ENCODE results near the gene ABCB9.

ABCB9 gene

DNA sequence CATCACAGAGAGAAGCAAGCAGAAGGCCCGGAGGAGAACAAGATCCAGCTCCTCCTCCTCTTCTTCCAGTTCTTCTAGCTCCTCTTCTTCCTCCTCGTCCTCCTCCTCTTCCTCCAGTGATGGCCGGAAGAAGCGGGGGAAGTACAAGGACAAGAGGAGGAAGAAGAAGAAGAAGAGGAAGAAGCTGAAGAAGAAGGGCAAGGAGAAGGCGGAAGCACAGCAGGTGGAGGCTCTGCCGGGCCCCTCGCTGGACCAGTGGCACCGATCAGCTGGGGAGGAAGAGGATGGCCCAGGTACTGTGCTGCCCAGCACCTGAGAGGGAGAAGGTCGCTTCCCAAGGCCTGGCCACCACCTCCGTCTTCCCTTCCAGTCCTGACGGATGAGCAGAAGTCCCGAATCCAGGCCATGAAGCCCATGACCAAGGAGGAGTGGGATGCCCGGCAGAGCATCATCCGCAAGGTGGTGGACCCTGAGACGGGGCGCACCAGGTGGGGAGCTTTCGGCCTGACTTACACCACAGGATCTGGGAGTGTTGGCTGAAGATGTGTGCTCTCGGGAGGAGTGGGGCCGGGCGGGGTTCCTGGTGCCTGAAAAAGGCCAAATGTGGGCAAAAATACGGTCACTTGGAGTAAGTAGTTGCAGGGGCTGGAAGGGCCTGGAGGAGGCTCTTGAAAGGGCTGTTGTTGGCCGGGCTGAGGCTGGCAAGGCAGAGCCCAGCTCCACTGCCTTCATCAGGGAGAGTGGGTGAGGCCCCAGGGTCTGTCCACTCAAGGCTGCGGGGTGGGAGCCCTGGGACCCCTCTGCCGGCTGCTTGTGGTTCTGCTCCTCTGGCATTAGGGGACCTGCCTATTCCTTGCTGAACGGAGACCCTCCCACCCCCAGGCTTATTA is 15.6 kb upstream of the ABCB9 start:
- DNase-seq (ENCODE audit: low read depth), result no peak

- DNase-seq (ENCODE audit: low read depth), result peak; percentile 20
Measured at GRCh38 chr12:122981036-122981471, 14.8 kb upstream of the ABCB9 start.

DNA sequence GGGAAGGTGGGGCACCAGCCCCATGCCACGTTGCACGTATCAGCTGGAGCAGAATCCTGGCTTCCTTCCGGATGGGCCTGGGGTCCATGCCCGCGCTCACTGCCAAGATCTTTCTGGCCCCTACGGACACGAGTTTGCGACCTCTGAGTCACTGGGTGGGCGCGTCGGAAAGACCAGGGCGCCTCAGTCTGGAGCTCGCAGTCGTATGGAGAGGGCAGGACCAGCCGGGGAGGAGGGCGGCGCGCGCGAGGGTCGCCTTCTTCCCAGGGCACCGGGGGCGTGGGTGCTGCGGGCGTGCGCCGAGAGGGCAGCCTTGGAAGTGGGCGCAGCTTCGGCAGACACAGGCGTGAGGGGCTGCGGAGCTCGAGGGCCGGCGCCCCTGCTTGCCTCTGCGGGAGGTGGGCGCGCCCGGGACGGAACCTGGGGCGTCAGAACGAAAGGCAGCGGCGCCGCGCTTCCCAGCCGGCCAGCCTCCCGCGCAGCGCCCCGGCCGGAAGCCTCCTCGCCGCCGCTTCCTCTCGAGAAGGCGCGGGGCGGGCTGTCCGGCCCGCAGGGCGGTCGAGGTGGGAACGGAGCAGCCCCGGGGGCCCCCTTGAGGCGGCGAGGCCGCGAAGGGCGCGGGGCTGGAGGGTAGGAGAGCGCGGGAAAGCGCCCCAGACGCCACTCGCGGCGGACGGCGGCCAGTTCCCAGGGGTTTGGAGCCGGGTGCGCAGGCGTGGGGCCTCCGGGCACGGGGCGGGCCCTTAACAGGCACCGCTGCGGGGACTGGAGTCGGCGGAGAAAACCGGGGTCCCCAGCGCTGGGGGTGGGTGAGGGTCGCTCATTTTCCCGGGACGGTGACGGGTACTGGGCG is 14.1 kb upstream of the ABCB9 start, which contains the start of gene ARL6IP4:
ARL6IP4 (plus strand) TSS at position 499 of the 853 bp plus-strand sequence. CDS start 459 bp downstream, outside the sequence.
- peak; percentile 54 for DNase-seq (ENCODE audit: low read depth)

- no peak for DNase-seq (ENCODE audit: low read depth)
Measured at GRCh38 chr12:122979908-122980182, 13.6 kb upstream of the ABCB9 start.

DNA sequence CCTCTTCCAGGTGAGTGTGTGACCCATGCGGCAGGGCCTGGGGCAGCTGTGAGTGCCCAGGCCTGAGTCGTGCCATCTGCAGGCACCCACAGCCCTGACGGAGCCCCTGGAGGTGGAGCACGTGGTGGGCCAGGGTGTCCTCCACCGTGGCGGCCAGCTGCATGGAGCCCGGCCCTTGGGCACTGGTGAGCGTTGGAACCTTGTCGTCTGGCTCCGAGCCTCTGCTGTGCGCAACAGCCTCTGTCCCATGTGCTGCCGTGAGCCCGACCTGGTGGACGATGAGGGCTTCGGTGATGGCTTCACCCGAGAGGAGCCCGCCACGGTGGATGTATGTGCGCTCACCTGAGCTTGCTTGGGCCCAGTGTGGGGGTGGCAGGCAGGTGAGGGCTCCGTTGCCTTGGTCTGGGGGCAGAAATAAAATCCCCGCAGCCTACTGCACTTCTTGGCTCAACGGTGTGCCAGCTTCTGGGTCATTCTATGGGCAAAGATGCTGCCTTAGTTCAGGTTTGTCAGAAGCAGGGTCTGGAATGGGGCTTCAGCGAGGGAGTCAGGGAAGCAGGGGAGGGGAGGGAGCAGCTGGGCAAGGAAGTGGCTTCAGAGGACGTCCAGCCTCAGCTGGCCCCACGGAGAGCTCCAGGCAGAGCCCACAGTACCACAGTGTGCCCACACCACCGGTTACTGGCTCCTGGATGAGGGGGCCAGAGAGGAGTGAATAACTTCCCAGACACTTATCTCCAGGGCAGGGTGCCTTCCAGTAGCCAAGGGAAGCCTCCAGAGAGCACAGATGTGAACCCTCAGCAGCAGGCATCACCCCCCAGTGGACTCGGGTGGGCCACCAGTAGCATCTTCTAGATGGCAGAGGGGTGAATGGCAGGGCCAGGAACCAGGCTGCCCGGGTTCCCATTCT is 13.0 kb upstream of the ABCB9 start:
- no peak for DNase-seq (ENCODE audit: low read depth)

GRCh38 chr12:122978507-122978955 is 12.3 kb upstream of the ABCB9 start:
- no peak for DNase-seq (ENCODE audit: low read depth)

DNA sequence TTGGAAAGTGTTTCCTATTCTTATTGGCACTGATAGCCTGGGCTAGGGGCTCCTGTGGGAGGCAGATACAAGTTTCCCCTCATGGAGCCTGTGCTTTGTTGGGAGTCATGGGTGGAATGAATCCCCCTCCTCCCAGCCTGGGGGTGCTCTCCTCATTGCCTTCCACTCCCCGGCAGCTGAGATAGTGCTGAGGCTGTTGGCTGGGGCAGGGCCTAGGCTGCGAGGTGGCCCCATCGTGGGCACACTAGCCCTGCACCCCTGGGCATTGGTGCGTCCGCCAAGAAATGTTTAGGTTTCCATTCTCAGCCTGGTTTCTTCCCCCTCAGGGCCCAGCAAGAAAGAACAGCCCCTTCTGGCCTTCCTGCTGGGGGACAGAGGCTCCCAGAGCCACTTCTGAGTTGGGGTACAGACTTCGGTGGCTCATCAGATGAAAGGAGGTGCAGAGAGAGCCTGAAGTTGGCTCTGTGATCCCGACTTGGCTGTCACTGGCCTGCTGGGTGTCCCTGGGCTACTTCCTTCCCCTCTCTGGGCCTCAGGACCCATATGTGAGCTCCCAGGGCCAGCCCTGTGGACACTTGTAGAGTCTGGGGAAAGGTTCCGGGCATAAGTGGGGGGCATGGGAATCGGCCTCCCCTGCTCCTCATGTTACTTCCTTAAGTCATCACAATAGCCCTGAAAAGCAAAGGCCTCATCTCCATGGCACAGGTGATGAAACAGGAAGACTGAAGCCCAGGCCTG is 11.6 kb upstream of the ABCB9 start:
- no peak for DNase-seq (ENCODE audit: low read depth)

DNA sequence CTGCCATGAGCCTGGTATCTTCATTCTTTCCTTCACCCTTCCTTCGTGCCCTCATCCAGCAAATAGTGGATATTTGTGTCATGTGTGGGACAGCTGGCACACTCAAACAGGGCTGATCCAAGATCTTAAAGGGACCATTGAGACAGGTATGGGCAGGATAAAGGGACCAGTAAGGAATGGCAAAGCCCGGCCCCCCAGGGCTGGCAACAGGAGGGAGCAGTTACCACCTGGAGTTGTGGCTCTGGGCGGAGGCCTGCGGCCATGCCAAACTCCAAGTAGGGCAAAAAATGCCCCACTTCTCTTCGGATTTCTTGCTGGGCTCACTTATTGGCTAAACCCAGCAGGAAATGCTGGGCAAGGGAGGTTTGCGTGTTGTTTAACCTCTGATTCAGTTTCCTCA is 10.9 kb upstream of the ABCB9 start:
- DNase-seq (ENCODE audit: low read depth), result no peak

DNA sequence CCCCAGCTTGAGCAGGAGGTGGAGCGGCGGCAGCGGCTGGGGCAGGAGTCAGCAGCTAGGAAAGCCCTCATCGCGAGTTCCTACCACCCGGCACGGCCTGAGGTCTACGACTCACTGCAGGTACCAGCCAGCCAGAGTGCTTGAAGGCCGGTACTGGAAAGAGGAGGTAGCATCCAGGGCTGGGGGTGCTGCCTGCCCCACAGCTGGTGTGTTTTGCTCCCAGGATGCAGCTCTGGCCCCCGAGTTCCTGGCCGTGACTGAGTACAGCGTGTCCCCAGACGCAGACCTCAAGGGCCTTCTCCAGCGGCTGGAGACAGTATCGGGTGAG is 10.3 kb upstream of the ABCB9 start:
- DNase-seq (ENCODE audit: low read depth), result no peak

GRCh38 chr12:122975790-122976647 is 9.8 kb upstream of the ABCB9 start:
- no peak for DNase-seq (ENCODE audit: low read depth)

GRCh38 chr12:122974892-122975789 is 8.9 kb upstream of the ABCB9 start, which contains the start of gene OGFOD2:
OGFOD2 (plus strand) TSS chr12:122975244; CDS start chr12:122975252, 8 bp downstream.
- peak; percentile 88 for DNase-seq (ENCODE audit: low read depth)

- peak; percentile 97 for DNase-seq (ENCODE audit: low read depth)
Measured at GRCh38 chr12:122974274-122974891, 8.1 kb upstream of the ABCB9 start.

DNA sequence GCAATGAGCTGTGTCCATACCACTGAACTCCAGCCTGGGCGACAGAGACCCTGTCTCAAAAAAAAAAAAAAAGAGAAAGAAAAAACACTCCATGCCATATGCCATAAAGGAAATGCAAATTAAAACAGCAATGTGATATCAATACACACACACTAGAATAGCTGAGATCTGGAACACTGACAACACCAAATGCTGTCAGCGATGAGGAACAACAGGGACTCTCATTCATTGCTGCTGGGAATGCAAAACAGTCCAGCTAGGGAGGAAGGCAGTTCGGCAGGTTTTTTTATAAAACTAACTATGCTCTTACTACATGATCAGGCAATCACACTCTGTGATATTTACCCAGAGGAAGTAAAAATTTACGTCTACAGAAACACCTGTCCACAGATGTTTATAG is 3.4 kb upstream of the ABCB9 start:
- no peak for DNase-seq (ENCODE audit: low read depth)

GRCh38 chr12:122968104-122968503 is 1.8 kb upstream of the ABCB9 start:
- DNase-seq (ENCODE audit: low read depth), result no peak

DNA sequence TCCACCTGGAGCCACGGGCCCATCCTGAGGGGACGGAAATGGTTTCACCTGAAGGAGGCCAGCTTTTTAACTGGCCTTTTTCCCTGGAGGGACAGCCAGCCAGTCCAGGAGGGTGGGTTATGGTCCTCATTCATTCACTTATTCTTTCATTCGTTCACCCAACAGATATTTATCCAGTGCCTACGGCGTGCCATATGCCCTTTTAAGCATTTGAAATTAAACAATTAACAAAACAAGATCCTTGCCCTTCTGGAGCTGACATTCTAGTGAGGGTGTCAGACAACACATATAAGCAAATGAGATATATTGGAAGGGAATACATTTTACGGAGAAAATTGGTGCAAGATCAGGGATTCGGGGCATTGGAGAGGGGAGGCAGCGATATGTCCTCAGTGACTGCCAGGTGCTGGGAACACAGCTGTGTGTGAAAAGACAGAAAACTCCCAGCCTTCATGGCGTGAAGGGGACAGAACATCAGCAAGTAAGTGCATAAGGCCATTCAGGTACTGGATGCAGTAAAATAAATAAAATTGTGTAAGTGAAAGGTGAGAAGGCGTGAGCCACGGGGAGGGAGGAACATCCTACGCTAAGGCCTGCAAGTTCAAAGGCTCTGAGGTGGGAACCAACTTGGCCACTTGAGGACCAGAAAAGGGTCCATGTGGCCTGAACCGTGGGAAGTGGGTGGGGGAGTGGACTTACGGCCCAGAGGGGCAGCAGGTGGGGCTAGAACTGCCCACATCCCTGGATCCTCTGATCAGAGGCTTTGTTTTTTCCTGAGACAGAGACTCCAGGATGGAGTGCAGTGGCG is 684 bp upstream of the ABCB9 start:
- no peak for DNase-seq (ENCODE audit: low read depth)

DNA sequence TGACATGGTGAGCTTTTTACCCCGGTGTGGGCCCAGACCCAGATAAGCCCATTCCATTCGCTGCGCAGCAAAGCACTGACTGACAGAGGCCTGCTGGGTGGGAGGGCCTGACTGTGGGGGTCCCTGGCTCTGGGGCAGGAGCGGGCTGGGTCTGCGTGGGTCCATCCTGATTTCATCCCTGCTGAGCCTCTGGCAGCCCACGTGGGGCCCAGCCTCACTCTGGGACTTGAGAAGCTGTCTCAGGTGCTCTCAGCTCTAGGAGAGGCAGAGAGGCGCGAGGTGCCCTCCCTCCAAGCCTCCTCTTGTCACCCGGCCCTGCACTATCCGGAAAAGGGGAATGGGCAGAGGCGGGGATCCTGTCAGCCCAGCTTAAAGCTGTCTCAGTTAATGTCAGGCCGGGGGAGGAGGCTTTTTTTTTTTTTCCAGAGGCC is 927 bp downstream of the ABCB9 start:
- no peak for DNase-seq (ENCODE audit: low read depth)

GRCh38 chr12:122964439-122965257 is 1.6 kb downstream of the ABCB9 start:
- DNase-seq (ENCODE audit: low read depth), result no peak
